Activated CD8-positive, alpha-beta memory T cell treated with anti-CD3 and anti-CD28 coated beads, Interleukin-2, amount 50 U/mL, for 1 hour (primary cell): ENCODE data around the gene ZFC3H1.
"Not testable (repeated sequence)": the region's sequence is repeated elsewhere in the genome, so short reads cannot be mapped to it uniquely, and the experiment has no call there.

Experiments used
- DNase-seq: peaks from one replicate; pipeline ENCODE4 v3.0.0-alpha.2; 2020; ENCODE audit errors: extremely low read depth

The ZFC3H1 gene

DNA sequence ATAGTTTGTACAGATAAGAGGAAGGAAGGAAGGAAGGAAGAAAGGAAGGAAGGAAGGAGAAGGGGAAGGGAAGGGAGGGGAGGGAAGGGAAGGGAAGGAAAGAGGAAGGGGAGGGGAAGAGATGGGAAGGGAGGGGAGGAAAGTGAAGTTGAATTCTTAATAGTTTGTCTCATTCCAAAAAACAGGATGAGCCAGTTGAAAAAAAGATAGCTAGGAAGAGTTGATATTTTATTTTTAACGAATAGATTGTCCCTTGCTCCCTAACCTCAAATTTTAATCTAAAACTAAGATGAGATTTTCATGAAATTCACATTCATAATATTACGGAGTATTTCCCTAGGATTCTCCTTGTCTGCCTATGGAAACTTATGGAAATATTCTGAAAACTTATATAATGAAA, 80.7 kb downstream of the ZFC3H1 start:
- DNase-seq, result no peak

DNA sequence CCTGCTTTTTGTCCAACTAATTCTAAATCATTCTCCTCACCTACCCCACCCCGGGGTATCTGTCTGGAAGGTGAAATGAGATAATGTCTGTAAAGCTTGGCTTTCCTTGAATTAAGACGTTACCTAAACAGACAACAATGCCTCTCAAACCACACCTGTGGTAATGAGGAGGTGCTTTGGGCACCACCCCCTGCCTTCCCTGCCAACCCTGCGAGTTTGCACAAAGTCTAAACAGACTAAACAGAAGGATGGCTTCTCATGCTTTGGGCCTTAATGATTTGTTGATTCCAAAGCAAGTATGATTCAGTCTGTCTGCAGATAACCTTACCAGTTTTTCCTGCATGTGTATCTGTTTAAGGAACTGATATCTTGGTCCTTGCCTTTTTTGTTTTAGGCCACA, 82.4 kb downstream of the ZFC3H1 start:
- DNase-seq, result no peak

DNA sequence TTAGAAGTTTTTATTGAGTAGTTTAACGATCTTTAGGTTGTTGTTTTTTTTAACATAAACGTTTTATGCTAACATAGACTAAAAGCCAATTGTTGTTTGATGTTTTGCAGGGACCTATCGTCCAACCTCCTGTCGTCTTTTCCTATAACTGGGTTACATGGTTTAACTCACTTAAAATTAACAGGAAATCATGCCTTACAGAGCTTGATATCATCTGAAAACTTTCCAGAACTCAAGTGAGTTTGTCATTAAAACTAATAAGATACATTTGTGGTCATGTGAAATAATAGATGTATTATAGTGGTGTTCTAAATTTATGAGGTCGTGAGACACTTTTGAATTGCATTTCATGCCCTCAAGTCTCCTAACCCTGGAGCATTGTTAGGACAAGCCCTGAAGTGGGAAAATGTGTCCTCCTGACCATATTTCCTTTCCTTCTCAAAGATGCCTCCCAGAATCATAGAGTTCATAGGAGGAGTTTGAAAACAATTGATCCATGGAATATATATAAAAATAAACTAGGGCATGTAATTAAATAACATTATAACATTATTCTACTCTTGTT, 84.9 kb downstream of the ZFC3H1 start:
- no peak for DNase-seq

DNA sequence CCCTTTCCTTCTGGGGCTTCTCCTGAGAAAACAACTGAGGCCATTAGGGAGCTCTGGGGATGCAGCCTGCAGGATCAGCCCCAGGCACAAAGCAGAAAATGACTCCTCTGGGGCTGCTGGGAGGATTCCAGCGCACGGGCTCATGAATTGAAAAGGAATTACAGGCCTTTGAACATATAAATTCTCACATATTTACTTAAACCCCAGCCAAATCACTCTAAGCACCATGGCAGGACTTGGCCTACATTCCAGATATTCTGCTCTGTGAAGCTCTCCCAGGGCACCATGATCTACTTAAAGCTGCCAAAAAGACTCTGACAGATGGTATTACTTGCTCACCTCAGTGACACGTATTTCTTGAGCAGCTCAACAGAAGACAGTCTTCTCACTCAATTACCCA, 87.2 kb downstream of the ZFC3H1 start:
- no peak for DNase-seq

DNA sequence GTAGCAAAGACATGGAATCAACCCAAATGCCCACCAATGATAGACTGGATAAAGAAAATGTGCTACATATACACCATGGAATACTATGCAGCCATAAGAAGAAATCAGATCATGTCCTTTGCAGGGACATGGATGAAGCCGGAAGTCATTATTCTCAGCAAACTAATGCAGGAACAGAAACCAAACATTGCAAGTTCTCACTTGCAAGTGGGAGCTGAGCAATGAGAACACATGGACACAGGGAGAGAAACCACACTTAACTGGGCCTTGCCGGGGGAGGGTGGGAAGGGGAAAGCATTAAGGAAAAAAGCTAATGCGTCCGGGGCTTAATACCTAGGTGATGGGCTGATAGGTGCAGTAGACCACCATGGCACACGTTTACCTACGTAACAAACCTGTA, 93.8 kb downstream of the ZFC3H1 start:
- not testable (repeated sequence) for DNase-seq

DNA sequence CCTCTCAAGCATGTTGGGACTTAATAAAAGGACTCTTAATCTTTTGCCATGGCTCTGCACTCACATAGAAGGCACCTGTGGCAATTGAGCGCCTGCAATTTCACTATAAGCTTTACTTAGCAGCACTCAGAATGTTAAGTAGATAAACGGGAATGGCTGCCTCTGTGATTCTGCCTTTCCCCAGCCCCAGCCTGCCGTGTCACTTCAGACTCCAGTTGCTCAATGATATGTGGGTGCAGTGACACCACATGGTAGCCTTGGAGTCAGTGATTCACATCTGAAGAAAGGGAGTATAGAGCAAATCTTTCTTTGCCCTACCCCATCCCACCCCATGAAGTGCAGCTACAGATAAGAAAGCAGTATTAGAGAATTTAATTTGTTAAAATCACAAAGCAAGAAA, 96.1 kb downstream of the ZFC3H1 start:
- DNase-seq, result no peak

DNA sequence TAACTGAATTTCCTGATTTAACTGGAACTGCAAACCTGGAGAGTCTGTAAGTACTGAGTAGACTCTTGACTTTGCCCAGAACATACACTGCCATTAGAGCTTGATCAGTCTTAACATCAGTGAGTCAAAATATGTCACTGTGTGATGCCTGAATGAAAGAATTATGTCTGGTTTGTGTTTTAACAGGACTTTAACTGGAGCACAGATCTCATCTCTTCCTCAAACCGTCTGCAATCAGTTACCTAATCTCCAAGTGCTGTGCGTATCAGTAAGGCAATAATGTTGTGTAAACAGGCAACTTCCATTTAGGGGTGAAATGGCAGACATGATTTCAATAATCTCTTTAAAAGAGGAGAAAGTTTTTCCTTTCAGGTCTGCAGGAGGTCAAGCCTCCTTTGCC, 97.0 kb downstream of the ZFC3H1 start:
- no peak for DNase-seq

DNA sequence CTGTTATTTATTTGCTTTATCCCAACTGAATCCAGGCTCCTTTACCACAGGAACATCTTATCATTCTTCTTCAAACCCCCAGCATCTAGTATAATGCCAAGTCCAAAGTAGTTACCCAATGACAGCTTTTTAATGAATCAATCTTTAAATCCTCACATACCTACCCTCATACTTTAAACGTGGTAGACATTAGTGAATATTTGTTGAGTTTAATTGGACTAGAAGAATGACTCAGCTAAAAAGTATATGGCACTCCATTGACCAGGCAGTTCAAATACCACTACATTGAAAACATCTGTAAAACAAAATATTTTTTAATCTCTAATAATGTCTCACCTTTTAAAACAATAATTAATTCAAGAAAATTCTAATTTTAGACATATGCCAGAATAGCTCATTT, 98.1 kb downstream of the ZFC3H1 start:
- DNase-seq, result no peak

DNA sequence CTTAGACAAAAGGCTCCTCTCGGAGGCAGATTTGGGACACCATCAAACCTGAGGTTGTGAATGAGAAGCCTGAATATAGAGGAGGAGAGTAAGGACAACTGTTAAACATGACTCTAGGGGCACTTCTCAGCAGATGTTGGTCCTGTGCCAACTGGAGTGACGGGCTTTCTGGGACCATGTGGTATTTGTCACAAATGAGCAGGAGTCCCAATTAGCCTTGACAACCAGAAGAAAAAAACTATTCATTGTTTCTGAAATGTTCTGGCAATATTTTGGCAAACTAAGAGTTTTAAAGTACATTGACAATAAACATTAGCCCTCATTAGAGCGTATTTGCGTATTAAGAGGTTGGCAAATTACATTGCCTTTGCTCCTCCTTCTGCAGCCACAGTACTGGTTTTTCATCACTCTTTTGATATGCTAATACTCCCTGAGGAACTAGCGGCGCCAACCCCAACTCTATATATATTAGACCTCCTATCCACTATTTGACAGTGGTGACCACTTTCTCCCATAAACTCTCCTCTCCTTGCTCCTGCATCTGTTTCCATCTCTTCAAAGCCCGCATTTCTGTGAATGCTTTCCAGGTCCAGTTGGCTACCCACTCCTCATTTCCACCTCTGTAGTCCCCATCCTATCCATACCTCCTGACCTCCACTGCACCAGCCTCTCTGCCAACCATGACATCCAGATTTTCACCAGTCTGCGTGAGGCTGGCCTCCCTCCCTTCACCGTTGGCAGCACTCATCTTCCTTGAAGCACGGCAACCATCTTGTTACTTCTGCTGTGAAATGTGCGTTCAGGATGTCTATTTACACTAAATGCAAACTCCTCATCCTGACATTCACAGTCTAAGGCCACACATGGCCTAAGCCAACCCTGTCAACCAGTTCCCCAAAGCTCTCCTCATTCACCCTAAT, 100.7 kb downstream of the ZFC3H1 start:
- no peak for DNase-seq
